ENCODE results near the gene LRIG3. TPM values are rescaled to one million over a fixed set of nuclear protein-coding genes. Genes with fewer than 3 reads are reported as not detected.
"Not testable (repeated sequence)": the region's sequence is repeated elsewhere in the genome, so short reads cannot be mapped to it uniquely, and the experiment has no call there.

The LRIG3 gene
- total and polyA plus RNA-seq, 2 donors, result 12.5 to 24.8 TPM

- WGBS, result 86% methylated on average over 3 of the region's 3 CpGs
- no peak for DNase-seq (ENCODE audit: low read depth in 6 of 9, low spot score in 9 of 9)
- Histone ChIP-seq H3K27me3 (ENCODE audit: control insufficient read depth in 2 of 2, insufficient read depth in 1 of 2, low read length in 1 of 2) (no peaks in the 10 kb centered on the region), H3K4me3 (ENCODE audit: low read length in 2 of 2) (no peak overlapping the region), H3K4me1 (ENCODE audit: control insufficient read depth in 2 of 2, insufficient read depth in 2 of 2, low read length in 2 of 2) (no peaks in the 10 kb centered on the region), H3K36me3 (ENCODE audit: control insufficient read depth in 2 of 2, insufficient read depth in 2 of 2, low read length in 1 of 2) (no peaks in the 10 kb centered on the region), H3K9me3 (ENCODE audit: control insufficient read depth in 2 of 2, insufficient read depth in 1 of 2, low read length in 1 of 2) (no peaks in the 10 kb centered on the region), H3K27ac (ENCODE audit: low read depth in 1 of 2, low read length in 1 of 2) (no peak overlapping the region)
These were observed 40.9 kb upstream of the LRIG3 start for GRCh38 chr12:58961166-58961565.

- Histone ChIP-seq H3K27me3 (ENCODE audit: control insufficient read depth in 2 of 2, insufficient read depth in 1 of 2, low read length in 1 of 2) (no peaks in the 10 kb centered on the region), H3K4me1 (ENCODE audit: control insufficient read depth in 2 of 2, insufficient read depth in 2 of 2, low read length in 2 of 2) (no peaks in the 10 kb centered on the region), H3K36me3 (ENCODE audit: control insufficient read depth in 2 of 2, insufficient read depth in 2 of 2, low read length in 1 of 2) (no peaks in the 10 kb centered on the region), H3K4me3 (ENCODE audit: low read length in 2 of 2) (no peak overlapping the region), H3K27ac (ENCODE audit: low read depth in 1 of 2, low read length in 1 of 2) (no peak overlapping the region), H3K9me3 (ENCODE audit: control insufficient read depth in 2 of 2, insufficient read depth in 1 of 2, low read length in 1 of 2) (no peaks in the 10 kb centered on the region)
- 99% methylated on average over 1 of the region's 1 CpG for WGBS
- DNase-seq (ENCODE audit: low read depth in 6 of 9, low spot score in 9 of 9), result no peak
These were observed 39.5 kb upstream of the LRIG3 start for GRCh38 chr12:58959639-58960300.

DNA sequence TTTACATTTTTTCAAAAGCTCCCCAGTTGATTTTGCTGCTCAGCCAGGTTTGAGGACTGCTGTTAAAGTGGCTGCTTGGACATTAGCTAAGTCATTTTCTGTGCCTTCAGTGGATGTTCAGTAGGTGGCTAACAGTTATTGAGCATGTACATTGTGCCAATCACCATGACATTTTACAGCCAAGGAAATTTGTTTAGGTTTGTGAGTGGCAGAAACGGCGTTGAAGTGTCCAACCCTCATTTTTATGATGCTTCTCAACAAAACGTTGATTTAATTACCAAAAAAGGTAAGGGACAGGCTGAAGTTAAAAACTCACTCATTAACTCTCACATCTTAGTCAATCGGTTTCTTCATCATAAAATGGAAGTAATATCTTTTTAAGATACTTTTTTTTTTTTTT, 37.0 kb upstream of the LRIG3 start:
- H3K4me3 ChIP-seq (ENCODE audit: low read length in 2 of 2), result no peak overlapping the region
- WGBS, result 95% methylated on average over 4 of the region's 4 CpGs
- DNase-seq (ENCODE audit: low read depth in 6 of 9, low spot score in 9 of 9), result no peak

DNA sequence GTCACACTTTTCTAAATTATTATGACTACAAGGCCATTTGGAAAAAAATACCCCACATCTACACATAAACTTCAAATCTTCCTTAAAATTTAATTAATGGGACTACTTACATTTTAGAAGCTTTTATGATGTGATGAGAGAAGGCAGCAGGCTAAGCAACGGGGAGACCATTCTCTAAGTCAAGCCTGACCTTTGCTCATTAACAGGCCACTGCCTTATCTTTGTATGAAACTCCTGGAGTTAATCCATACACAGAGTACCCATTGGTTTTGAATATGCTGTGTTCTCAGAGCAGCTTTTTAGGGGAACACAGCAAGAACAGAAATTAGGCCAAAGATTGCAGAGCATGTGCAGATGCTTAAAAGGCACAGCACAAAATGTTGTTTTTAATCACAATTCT, 35.5 kb upstream of the LRIG3 start:
- H3K4me3 ChIP-seq (ENCODE audit: low read length in 2 of 2), result no peak overlapping the region

More for the DNA sequence above, 37.0 kb upstream of the LRIG3 start:
- H3K27me3 ChIP-seq (ENCODE audit: control insufficient read depth in 2 of 2, insufficient read depth in 1 of 2, low read length in 1 of 2), result no peaks in the 10 kb centered on the region
- H3K27ac ChIP-seq (ENCODE audit: low read depth in 1 of 2, low read length in 1 of 2), result no peak overlapping the region
- H3K4me1 ChIP-seq (ENCODE audit: control insufficient read depth in 2 of 2, insufficient read depth in 2 of 2, low read length in 2 of 2), result no peaks in the 10 kb centered on the region
- H3K9me3 ChIP-seq (ENCODE audit: control insufficient read depth in 2 of 2, insufficient read depth in 1 of 2, low read length in 1 of 2), result no peaks in the 10 kb centered on the region
- H3K36me3 ChIP-seq (ENCODE audit: control insufficient read depth in 2 of 2, insufficient read depth in 2 of 2, low read length in 1 of 2), result no peaks in the 10 kb centered on the region

DNA sequence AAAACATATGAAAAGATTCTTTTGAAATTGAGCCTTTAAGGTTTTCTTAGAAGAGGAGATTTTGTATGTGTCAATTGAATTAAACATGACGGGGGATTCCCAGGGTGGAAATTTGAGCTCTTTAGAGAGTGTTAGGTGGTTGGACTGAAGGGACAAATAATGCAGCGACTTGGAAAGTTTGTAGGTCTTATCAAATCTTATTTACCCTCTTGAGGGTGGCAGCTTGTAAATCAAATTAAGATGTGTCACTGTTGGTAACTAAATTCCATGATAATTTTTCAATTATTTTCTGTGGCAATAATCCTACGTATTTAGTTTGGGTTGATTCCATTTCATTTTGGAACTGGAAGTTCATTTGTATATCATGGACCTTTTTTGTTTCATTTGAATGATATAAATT, 33.7 kb upstream of the LRIG3 start:
- DNase-seq (ENCODE audit: low read depth in 6 of 9, low spot score in 9 of 9), result peak in 1 of 9 donors; percentile 2
- H3K4me1 ChIP-seq (ENCODE audit: control insufficient read depth in 2 of 2, insufficient read depth in 2 of 2, low read length in 2 of 2), result no peaks in the 10 kb centered on the region
- H3K36me3 ChIP-seq (ENCODE audit: control insufficient read depth in 2 of 2, insufficient read depth in 2 of 2, low read length in 1 of 2), result no peaks in the 10 kb centered on the region
- H3K27me3 ChIP-seq (ENCODE audit: control insufficient read depth in 2 of 2, insufficient read depth in 1 of 2, low read length in 1 of 2), result no peaks in the 10 kb centered on the region
- no peak overlapping the region for H3K27ac ChIP-seq (ENCODE audit: low read depth in 1 of 2, low read length in 1 of 2)
- no peak overlapping the region for H3K4me3 ChIP-seq (ENCODE audit: low read length in 2 of 2)
- H3K9me3 ChIP-seq (ENCODE audit: control insufficient read depth in 2 of 2, insufficient read depth in 1 of 2, low read length in 1 of 2), result no peaks in the 10 kb centered on the region
- WGBS, result 79% methylated on average over 3 of the region's 3 CpGs

More for the DNA sequence above, 35.5 kb upstream of the LRIG3 start:
- Histone ChIP-seq H3K27me3 (ENCODE audit: control insufficient read depth in 2 of 2, insufficient read depth in 1 of 2, low read length in 1 of 2) (no peaks in the 10 kb centered on the region), H3K36me3 (ENCODE audit: control insufficient read depth in 2 of 2, insufficient read depth in 2 of 2, low read length in 1 of 2) (no peaks in the 10 kb centered on the region), H3K4me1 (ENCODE audit: control insufficient read depth in 2 of 2, insufficient read depth in 2 of 2, low read length in 2 of 2) (no peaks in the 10 kb centered on the region), H3K9me3 (ENCODE audit: control insufficient read depth in 2 of 2, insufficient read depth in 1 of 2, low read length in 1 of 2) (no peaks in the 10 kb centered on the region), H3K27ac (ENCODE audit: low read depth in 1 of 2, low read length in 1 of 2) (no peak overlapping the region)
- DNase-seq (ENCODE audit: low read depth in 6 of 9, low spot score in 9 of 9), result no peak
- WGBS, result 79% methylated on average over 1 of the region's 1 CpG

- Histone ChIP-seq H3K27ac (ENCODE audit: low read depth in 1 of 2, low read length in 1 of 2) (no peak overlapping the region), H3K36me3 (ENCODE audit: control insufficient read depth in 2 of 2, insufficient read depth in 2 of 2, low read length in 1 of 2) (no peaks in the 10 kb centered on the region), H3K4me1 (ENCODE audit: control insufficient read depth in 2 of 2, insufficient read depth in 2 of 2, low read length in 2 of 2) (no peaks in the 10 kb centered on the region), H3K27me3 (ENCODE audit: control insufficient read depth in 2 of 2, insufficient read depth in 1 of 2, low read length in 1 of 2) (no peaks in the 10 kb centered on the region), H3K9me3 (ENCODE audit: control insufficient read depth in 2 of 2, insufficient read depth in 1 of 2, low read length in 1 of 2) (no peaks in the 10 kb centered on the region), H3K4me3 (ENCODE audit: low read length in 2 of 2) (no peak overlapping the region)
- DNase-seq (ENCODE audit: low read depth in 6 of 9, low spot score in 9 of 9), result no peak
- 42% methylated on average over 2 of the region's 2 CpGs for WGBS
These were observed 30.4 kb upstream of the LRIG3 start for GRCh38 chr12:58950739-58951100.

GRCh38 chr12:58949954-58950738, 29.8 kb upstream of the LRIG3 start:
- not testable (repeated sequence) for H3K4me3 ChIP-seq (ENCODE audit: low read length in 2 of 2); H3K36me3 ChIP-seq (ENCODE audit: control insufficient read depth in 2 of 2, insufficient read depth in 2 of 2, low read length in 1 of 2); H3K4me1 ChIP-seq (ENCODE audit: control insufficient read depth in 2 of 2, insufficient read depth in 2 of 2, low read length in 2 of 2); H3K27me3 ChIP-seq (ENCODE audit: control insufficient read depth in 2 of 2, insufficient read depth in 1 of 2, low read length in 1 of 2); H3K27ac ChIP-seq (ENCODE audit: low read depth in 1 of 2, low read length in 1 of 2); DNase-seq (ENCODE audit: low read depth in 6 of 9, low spot score in 9 of 9); H3K9me3 ChIP-seq (ENCODE audit: control insufficient read depth in 2 of 2, insufficient read depth in 1 of 2, low read length in 1 of 2)
- WGBS, result 89% methylated on average over 11 of the region's 11 CpGs

- WGBS, result 94% methylated on average over 3 of the region's 3 CpGs
- DNase-seq (ENCODE audit: low read depth in 6 of 9, low spot score in 9 of 9), result no peak
- no peak overlapping the region for H3K27ac ChIP-seq (ENCODE audit: low read depth in 1 of 2, low read length in 1 of 2)
- no peaks in the 10 kb centered on the region for H3K4me1 ChIP-seq (ENCODE audit: control insufficient read depth in 2 of 2, insufficient read depth in 2 of 2, low read length in 2 of 2)
- H3K4me3 ChIP-seq (ENCODE audit: low read length in 2 of 2), result no peak overlapping the region
- H3K27me3 ChIP-seq (ENCODE audit: control insufficient read depth in 2 of 2, insufficient read depth in 1 of 2, low read length in 1 of 2), result no peaks in the 10 kb centered on the region
- H3K9me3 ChIP-seq (ENCODE audit: control insufficient read depth in 2 of 2, insufficient read depth in 1 of 2, low read length in 1 of 2), result no peaks in the 10 kb centered on the region
- H3K36me3 ChIP-seq (ENCODE audit: control insufficient read depth in 2 of 2, insufficient read depth in 2 of 2, low read length in 1 of 2), result no peaks in the 10 kb centered on the region
These were observed 22.8 kb upstream of the LRIG3 start for GRCh38 chr12:58943079-58943478.

DNA sequence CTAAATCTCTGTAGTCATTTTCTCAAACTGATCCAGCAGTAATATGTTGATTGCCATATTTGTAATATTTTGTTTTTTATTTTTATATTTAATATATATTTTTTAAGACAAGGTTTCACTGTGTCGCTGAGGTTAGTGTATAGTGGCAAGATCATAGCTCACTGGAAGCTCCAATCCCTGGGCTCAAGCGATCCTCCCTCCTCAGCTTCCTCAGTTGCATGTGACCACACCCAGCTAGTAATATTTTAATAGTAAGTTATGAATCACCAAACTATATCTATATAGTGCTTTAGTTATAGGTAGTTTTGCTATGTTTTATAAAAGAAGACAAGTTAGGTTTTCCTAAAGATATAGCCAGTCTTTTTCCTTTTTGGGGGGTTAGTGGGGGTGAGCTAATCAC, 22.0 kb upstream of the LRIG3 start:
- no peaks in the 10 kb centered on the region for H3K9me3 ChIP-seq (ENCODE audit: control insufficient read depth in 2 of 2, insufficient read depth in 1 of 2, low read length in 1 of 2)
- no peak overlapping the region for H3K27ac ChIP-seq (ENCODE audit: low read depth in 1 of 2, low read length in 1 of 2)
- no peaks in the 10 kb centered on the region for H3K36me3 ChIP-seq (ENCODE audit: control insufficient read depth in 2 of 2, insufficient read depth in 2 of 2, low read length in 1 of 2)
- DNase-seq (ENCODE audit: low read depth in 6 of 9, low spot score in 9 of 9), result no peak
- 90% methylated on average over 2 of the region's 2 CpGs for WGBS
- H3K4me3 ChIP-seq (ENCODE audit: low read length in 2 of 2), result no peak overlapping the region
- no peaks in the 10 kb centered on the region for H3K27me3 ChIP-seq (ENCODE audit: control insufficient read depth in 2 of 2, insufficient read depth in 1 of 2, low read length in 1 of 2)
- H3K4me1 ChIP-seq (ENCODE audit: control insufficient read depth in 2 of 2, insufficient read depth in 2 of 2, low read length in 2 of 2), result no peaks in the 10 kb centered on the region

Measured in thymus (tissue), 11 donors.